Body of pancreas (tissue), 4 donors: Measurements from ENCODE around the gene BCKDHB. TPM values are rescaled to one million over a fixed set of nuclear protein-coding genes. Genes with fewer than 3 reads are reported as not detected.

Experiments
- ATAC-seq: fragments of 150-250 bp; one replicate; pipeline ENCODE4 v1.9.1; 2016
- DNase-seq, 4 donors: peaks; one replicate each; pipeline ENCODE4 v3.0.0-alpha.2; 2019
- H3K27ac ChIP-seq, 4 donors: fragments of 200-600 bp; sonication (generic); 1 replicate in 3 of 4; 2 replicates in 1 of 4; pipeline versions ENCODE4 v1.5.1 to v1.6.1; 2016 to 2019; ENCODE audit warnings: mild to moderate bottlenecking in 1 of 4, mixed read lengths in 1 of 4, moderate library complexity in 1 of 4
- H3K27me3 ChIP-seq, 2 donors: fragments of 200-600 bp; sonication (generic); one replicate each; pipeline ENCODE4 v1.6.0; 2016; ENCODE audit warnings: mild to moderate bottlenecking in 1 of 2
- H3K36me3 ChIP-seq, 2 donors: fragments of 200-600 bp; sonication (generic); replicated peaks in 1 of 2; 2 replicates each; pipeline ENCODE4 v1.5.1; 2016; ENCODE audit warnings: low read depth in 2 of 2; ENCODE audit not compliant: insufficient read depth in 1 of 2
- H3K4me1 ChIP-seq: fragments of 200-600 bp; sonication (generic); one replicate; pipeline ENCODE4 v1.6.0; 2016
- H3K4me3 ChIP-seq, 2 donors: fragments of 200-600 bp; sonication (generic); 1 replicate in 1 of 2; 2 replicates in 1 of 2; pipeline ENCODE4 v1.5.1; 2016 to 2019
- H3K9me3 ChIP-seq, 3 donors: fragments of 200-600 bp; sonication (generic); 1 replicate in 2 of 3; 2 replicates in 1 of 3; pipeline ENCODE4 v1.5.1; 2016
- CTCF ChIP-seq, 7 experiments: fragments of 450-650 bp in 4 of 7; fragments of 200-600 bp in 3 of 7; sonication (generic) in 3 of 7; IDR thresholded peaks; one replicate each; pipeline ENCODE4 v1.5.1; 2016 to 2019; ENCODE audit warnings: antibody characterized with exemption in 7 of 7
- POLR2A ChIP-seq, 3 donors: fragments of 450-650 bp; IDR thresholded peaks; one replicate each; pipeline ENCODE4 v1.6.1; 2016; ENCODE audit warnings: antibody characterized with exemption in 3 of 3, mild to moderate bottlenecking in 2 of 3
- WGBS, 2 donors: methylation state at CpG; one replicate each; pipeline ENCODE4 v1.1.5; 2017; 5-methylcytosine and 5-hydroxymethylcytosine counted together
- intact Hi-C: fragments of 100-400 bp; cut with DNase I; formaldehyde crosslinking; loops from one replicate; pipeline ENCODE4 v1.15.1; 2023
- total RNA-seq, 2 donors: library from RNA; depleted of rRNA; stranded (reverse); fragments of >200 nt; gene quantifications; one replicate each; pipeline ENCODE4 v1.1.0, GENCODE V29; 2016

The BCKDHB gene
- total RNA-seq, 2 donors from 2014 or later = 11.5 to 14.8 TPM

- DNase-seq (no peak), ATAC-seq (no peak)
- no peaks in the 10 kb centered on the region for H3K27me3 ChIP-seq
- no peaks in the 10 kb centered on the region for H3K36me3 ChIP-seq
- H3K4me1 ChIP-seq = no peaks in the 10 kb centered on the region
- intact Hi-C loops = no loop called here
- H3K9me3 ChIP-seq = no peaks in the 10 kb centered on the region
- H3K4me3 ChIP-seq = no peak overlapping the region
- H3K27ac ChIP-seq = no peak overlapping the region
- TF ChIP-seq CTCF (IDR thresholded peaks at IDR 0.05) = no peak
- TF ChIP-seq POLR2A (IDR thresholded peaks at IDR 0.05) = no peak
Measured at GRCh38 chr6:80091506-80091905, 15.0 kb upstream of the BCKDHB start.

DNA sequence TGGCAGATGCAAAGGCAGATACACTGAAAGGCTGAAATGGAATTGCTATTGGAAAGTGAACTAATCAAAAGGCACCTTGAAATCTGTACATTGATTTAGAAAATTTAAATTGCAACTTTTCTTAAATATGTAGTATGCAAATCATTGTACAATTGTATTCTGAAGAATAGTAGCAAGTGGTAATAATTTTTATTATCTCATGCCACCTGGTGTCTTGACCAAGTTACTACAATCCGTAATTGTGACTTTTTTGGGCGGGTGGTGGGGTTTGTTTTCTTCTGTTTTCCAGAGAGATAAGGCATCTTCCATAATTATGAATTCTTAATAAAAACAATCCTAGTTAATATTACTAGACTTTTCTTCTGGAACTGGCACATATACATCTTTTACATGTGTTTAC is 12.5 kb upstream of the BCKDHB start:
- H3K36me3 ChIP-seq = no peaks in the 10 kb centered on the region
- no peaks in the 10 kb centered on the region for H3K9me3 ChIP-seq
- ATAC-seq (no peak), DNase-seq (no peak)
- WGBS, 2 donors = 0 to 1% methylated on average over 2 of the region's 2 CpGs
- H3K27ac ChIP-seq = no peak overlapping the region
- H3K4me1 ChIP-seq = no peaks in the 10 kb centered on the region
- intact Hi-C loops = no loop called here
- no peak overlapping the region for H3K4me3 ChIP-seq
- no peaks in the 10 kb centered on the region for H3K27me3 ChIP-seq
- TF ChIP-seq POLR2A (IDR thresholded peaks at IDR 0.05) (no peak), CTCF (IDR thresholded peaks at IDR 0.05) (peak; percentile 16 to 57 (median 51))

GRCh38 chr6:80095600-80095999 is 10.9 kb upstream of the BCKDHB start:
- TF ChIP-seq CTCF (IDR thresholded peaks at IDR 0.05) (no peak), POLR2A (IDR thresholded peaks at IDR 0.05) (no peak)
- 42 to 52% methylated on average over 3 of the region's 3 CpGs for WGBS, 2 donors
- intact Hi-C loops = no loop called here
- no peak overlapping the region for H3K4me3 ChIP-seq
- no peaks in the 10 kb centered on the region for H3K4me1 ChIP-seq
- no peaks in the 10 kb centered on the region for H3K36me3 ChIP-seq
- H3K27ac ChIP-seq = no peak overlapping the region
- no peaks in the 10 kb centered on the region for H3K9me3 ChIP-seq
- no peak for DNase-seq
- no peaks in the 10 kb centered on the region for H3K27me3 ChIP-seq
- ATAC-seq = no peak

DNA sequence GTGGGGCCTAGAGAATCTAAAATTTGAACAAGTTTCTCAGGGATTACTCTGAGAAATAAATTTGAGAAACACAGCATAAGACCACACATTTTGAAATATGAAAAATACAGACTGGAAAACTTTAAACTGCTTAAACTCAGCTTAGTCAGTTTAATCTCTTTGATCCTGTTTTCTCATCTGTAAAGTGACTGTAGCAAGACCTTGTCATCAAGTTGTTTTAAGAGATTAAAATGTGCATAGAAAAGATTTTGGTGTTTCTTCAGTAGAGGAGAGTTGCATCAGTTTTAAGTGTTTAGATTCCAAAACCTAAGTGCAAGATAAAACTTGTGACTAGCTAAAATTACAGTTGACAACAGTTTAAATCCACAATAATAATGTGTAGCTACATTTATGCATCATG is 8.1 kb upstream of the BCKDHB start:
- ATAC-seq (no peak), DNase-seq (no peak)
- TF ChIP-seq CTCF (IDR thresholded peaks at IDR 0.05) (no peak), POLR2A (IDR thresholded peaks at IDR 0.05) (no peak)
- intact Hi-C loops = no loop called here
- no peaks in the 10 kb centered on the region for H3K36me3 ChIP-seq
- H3K4me1 ChIP-seq = no peaks in the 10 kb centered on the region
- no peaks in the 10 kb centered on the region for H3K9me3 ChIP-seq
- no peak overlapping the region for H3K4me3 ChIP-seq
- no peak overlapping the region for H3K27ac ChIP-seq
- no peaks in the 10 kb centered on the region for H3K27me3 ChIP-seq

GRCh38 chr6:80104520-80104919 is 2.0 kb upstream of the BCKDHB start:
- ATAC-seq (no peak), DNase-seq (no peak)
- TF ChIP-seq POLR2A (IDR thresholded peaks at IDR 0.05) (no peak), CTCF (IDR thresholded peaks at IDR 0.05) (no peak)
- Histone ChIP-seq H3K4me3 (no peak overlapping the region), H3K9me3 (no peaks in the 10 kb centered on the region), H3K27me3 (no peaks in the 10 kb centered on the region), H3K36me3 (no peaks in the 10 kb centered on the region), H3K27ac (no peak overlapping the region), H3K4me1 (peaks cover 8% of the 10 kb centered on the region)
- intact Hi-C loops = no loop called here
